GM12878 (cell line): Measurements from ENCODE around the gene HNRNPM. TPM values are rescaled to one million over a fixed set of nuclear protein-coding genes. Genes with fewer than 3 reads are reported as not detected.

Source experiments
- ATAC-seq: fragments of 200-7000 bp; cut with Tn5 transposase; 3 replicates; pipeline ENCODE4 v1.9.1; 2020; ENCODE audit warnings: mild to moderate bottlenecking, moderate library complexity
- BruUV-seq: library from RNA; stranded (reverse); fragments of 400-500 nt; replicated peaks from 2 replicates; lab custom pipeline; 2021; lab: Mats Ljungman, UMichigan
- CTCF ChIA-PET: fragments of 300-600 bp; sonication (Branson Sonifier 250); formaldehyde crosslinking; extraction: SDS; loops from one replicate; lab custom pipeline; 2021; ENCODE audit warnings: inconsistent platforms; lab: Yijun Ruan, JAX
- POLR2A ChIA-PET: fragments of 350-600 bp; formaldehyde crosslinking; extraction: SDS; loops from one replicate; lab custom pipeline; 2021; ENCODE audit warnings: inconsistent platforms; lab: Charles Lee
- RAD21 ChIA-PET: fragments of 300-600 bp; sonication (Branson Sonifier 250); formaldehyde crosslinking; loops from one replicate; lab custom pipeline; 2023; ENCODE audit warnings: antibody characterized with exemption; ENCODE audit not compliant: unreplicated experiment; lab: Charles Lee
- SMC1A ChIA-PET: fragments of 300-600 bp; sonication (Branson Sonifier 250); formaldehyde crosslinking; loops from one replicate; lab custom pipeline; 2023; ENCODE audit not compliant: unreplicated experiment, uncharacterized antibody; lab: Charles Lee
- DNase-seq: peaks from one replicate; pipeline ENCODE4 v3.0.0-alpha.2; 2011; ENCODE audit warnings: low read depth, low spot score
- FAIRE-seq: peaks from 3 replicates; lab custom pipeline; 2011; peaks lifted over from hg19 to GRCh38; lab: Jason Lieb, UNC
- H2AFZ ChIP-seq: 2 replicates; pipeline ENCODE4 v1.6.0; 2011; ENCODE audit warnings: low read depth, low read length, control low read depth; ENCODE audit not compliant: control insufficient read depth
- H3K27ac ChIP-seq: 2 replicates; pipeline ENCODE4 v1.5.1; 2011; ENCODE audit warnings: control low read depth; ENCODE audit not compliant: control insufficient read depth, insufficient read depth
- H3K27me3 ChIP-seq, 2 experiments: replicated peaks in 1 of 2; 2 replicates each; pipeline versions ENCODE4 v1.6.0 to v1.6.1; 2011; ENCODE audit warnings: low read length in 1 of 2; ENCODE audit not compliant: control insufficient read depth in 2 of 2, insufficient read depth in 2 of 2
- H3K36me3 ChIP-seq, 2 experiments: 2 replicates each; pipeline ENCODE4 v1.5.1; 2011; ENCODE audit warnings: low read length in 1 of 2; ENCODE audit not compliant: control insufficient read depth in 2 of 2, insufficient read depth in 2 of 2
- H3K4me1 ChIP-seq: 2 replicates; pipeline ENCODE4 v1.6.1; 2011; ENCODE audit warnings: mild to moderate bottlenecking, low read length, moderate library complexity, mixed read lengths; ENCODE audit not compliant: control insufficient read depth, insufficient read depth
- H3K4me2 ChIP-seq: 2 replicates; pipeline ENCODE4 v1.6.0; 2011; ENCODE audit warnings: control low read depth; ENCODE audit not compliant: control insufficient read depth, insufficient read depth
- H3K4me3 ChIP-seq: fragments of 200-600 bp; sonication (generic); 2 replicates; pipeline ENCODE4 v1.5.1; 2016
- H3K79me2 ChIP-seq: 2 replicates; pipeline ENCODE4 v1.6.0; 2011; ENCODE audit warnings: low read length; ENCODE audit not compliant: control insufficient read depth, insufficient read depth
- H3K9ac ChIP-seq: 2 replicates; pipeline ENCODE4 v1.8.0; 2011; ENCODE audit warnings: low read length, control low read depth, mixed read lengths; ENCODE audit not compliant: control insufficient read depth, insufficient read depth
- H3K9me3 ChIP-seq: replicated peaks from 3 replicates; pipeline ENCODE4 v1.5.1; 2011; ENCODE audit warnings: mild to moderate bottlenecking, low read length; ENCODE audit not compliant: control insufficient read depth, insufficient read depth
- H4K20me1 ChIP-seq: 2 replicates; pipeline ENCODE4 v1.6.0; 2011; ENCODE audit not compliant: control insufficient read depth, insufficient read depth
- ASH2L ChIP-seq: fragments of 300-600, 200-600 bp; sonication (generic); IDR thresholded peaks from 2 replicates; pipeline ENCODE4 v1.6.1; 2017; ENCODE audit warnings: low read depth, mild to moderate bottlenecking, borderline replicate concordance
- BRCA1 ChIP-seq: IDR thresholded peaks from 2 replicates; pipeline ENCODE4 v1.6.1; 2011; ENCODE audit warnings: low read depth, low read length, improper control_type of control experiment
- KDM1A ChIP-seq: fragments of 200-600 bp; sonication (generic); IDR thresholded peaks from 2 replicates; pipeline ENCODE4 v1.6.1; 2016; ENCODE audit warnings: borderline replicate concordance
- LARP7 ChIP-seq: fragments of 450-650 bp; IDR thresholded peaks from 2 replicates; pipeline ENCODE4 v1.6.1; 2017; ENCODE audit warnings: mild to moderate bottlenecking
- MXI1 ChIP-seq: fragments of 150-350 bp; IDR thresholded peaks from 2 replicates; pipeline ENCODE4 v1.6.1; 2011; ENCODE audit warnings: low read depth, mild to moderate bottlenecking, inconsistent platforms, low read length, improper control_type of control experiment
- NFIC ChIP-seq: IDR thresholded peaks from 2 replicates; pipeline ENCODE4 v1.6.1; 2012; ENCODE audit warnings: low read depth, mild to moderate bottlenecking, inconsistent platforms, low read length, moderate library complexity
- POLR2AphosphoS2 ChIP-seq: IDR thresholded peaks from 2 replicates; pipeline ENCODE4 v1.6.1; 2011; ENCODE audit warnings: low read depth, mild to moderate bottlenecking, low read length, improper control_type of control experiment, moderate library complexity
- RAD51 ChIP-seq: fragments of 450-650 bp; IDR thresholded peaks from 2 replicates; pipeline ENCODE4 v1.6.1; 2016; ENCODE audit warnings: moderate library complexity, mild to moderate bottlenecking, inconsistent platforms
- SIN3A ChIP-seq: IDR thresholded peaks from 2 replicates; pipeline ENCODE4 v1.6.1; 2012; ENCODE audit warnings: low read depth, low read length, improper control_type of control experiment
- SPI1 ChIP-seq: IDR thresholded peaks from 2 replicates; pipeline ENCODE4 v1.6.1; 2011; ENCODE audit warnings: low read depth, mild to moderate bottlenecking, low read length, moderate library complexity, borderline replicate concordance; ENCODE audit not compliant: insufficient read depth
- STAT3 ChIP-seq: IDR thresholded peaks from 2 replicates; pipeline ENCODE4 v1.6.1; 2011; ENCODE audit warnings: low read depth, low read length, improper control_type of control experiment
- TARDBP ChIP-seq: IDR thresholded peaks from 2 replicates; pipeline ENCODE4 v1.6.1; 2016; ENCODE audit warnings: borderline replicate concordance
- ZNF207 ChIP-seq: fragments of 450-650 bp; IDR thresholded peaks from 2 replicates; pipeline ENCODE4 v1.6.1; 2014; ENCODE audit warnings: antibody characterized with exemption, mild to moderate bottlenecking, borderline replicate concordance
- ZNF384 ChIP-seq: IDR thresholded peaks from 2 replicates; pipeline ENCODE4 v1.6.1; 2012; ENCODE audit warnings: low read depth, mild to moderate bottlenecking, low read length, improper control_type of control experiment, borderline replicate concordance
- WGBS: methylation state at CpG from one replicate; pipeline ENCODE4 v1.1.6; 2016; ENCODE audit warnings: low lambda C conversion rate; ENCODE audit not compliant: insufficient replicate concordance, insufficient coverage; ENCODE audit errors: missing lambda C conversion rate; 5-methylcytosine and 5-hydroxymethylcytosine counted together
- in situ Hi-C: fragments of 300-500 bp; cut with MboI; formaldehyde crosslinking; loops from 9 replicates; pipeline ENCODE4 v1.14.3; 2018; ENCODE audit warnings: mixed read lengths
- intact Hi-C: fragments of 100-400 bp; cut with micrococcal nuclease; formaldehyde crosslinking; loops from one replicate; pipeline ENCODE4 v1.14.2; 2022; ENCODE audit not compliant: unreplicated experiment
- polyA plus RNA-seq, 11 experiments: library from polyadenylated mRNA; depleted of rRNA in 4 of 11; unstranded in 6 of 11; stranded (reverse) in 5 of 11; fragments of >200 nt; fragmentation: Nextera tagmentation in 4 of 11; fragmentation: Illumina TruSeq in 1 of 11; extraction: Ambion mirVana in 4 of 11; extraction: Trizol in 1 of 11; gene quantifications; 1 replicate in 1 of 11; 2 replicates in 10 of 11; pipeline versions ENCODE4 v1.2.1 to v1.2.3, GENCODE V29; 2011 to 2016; ENCODE audit warnings: inconsistent platforms in 2 of 11, missing spikeins in 2 of 11, low read depth in 1 of 11
- total RNA-seq, 4 experiments: library from RNA; depleted of rRNA in 3 of 4; stranded (reverse); fragments of >200 nt in 3 of 4; fragmentation: Illumina TruSeq in 1 of 4; extraction: Trizol in 1 of 4; gene quantifications; 2 replicates each; pipeline versions ENCODE4 v1.2.1 to v1.2.3, GENCODE V29; 2013 to 2021
- TF ChIP-seq, protein P1 (sequence below): IDR thresholded peaks from 2 replicates; pipeline ENCODE4 v1.6.1; 2012; ENCODE audit warnings: low read length, inconsistent platforms
- TF ChIP-seq, protein P2 (sequence below): fragments of 450-650 bp; IDR thresholded peaks from 2 replicates; pipeline ENCODE4 v1.6.1; 2017; ENCODE audit warnings: low read depth, mild to moderate bottlenecking, moderate library complexity
- TF ChIP-seq, protein P3 (sequence below): IDR thresholded peaks from 2 replicates; pipeline ENCODE4 v1.6.1; 2011; ENCODE audit warnings: low read depth, mild to moderate bottlenecking, low read length, moderate library complexity, borderline replicate concordance; ENCODE audit errors: extremely low read depth
- TF ChIP-seq, protein P4 (sequence below): fragments of 450-650 bp; formaldehyde crosslinking; IDR thresholded peaks from 2 replicates; pipeline ENCODE4 v1.4.0; 2020; ENCODE audit warnings: mild to moderate bottlenecking, moderate library complexity

Gene HNRNPM
- total and polyA plus RNA-seq, 10 of the 15 experiments (the other 5 are each of a cell fraction or from before 2014, with no cell fraction given) = 14.3 to 415 (median 198) TPM

DNA sequence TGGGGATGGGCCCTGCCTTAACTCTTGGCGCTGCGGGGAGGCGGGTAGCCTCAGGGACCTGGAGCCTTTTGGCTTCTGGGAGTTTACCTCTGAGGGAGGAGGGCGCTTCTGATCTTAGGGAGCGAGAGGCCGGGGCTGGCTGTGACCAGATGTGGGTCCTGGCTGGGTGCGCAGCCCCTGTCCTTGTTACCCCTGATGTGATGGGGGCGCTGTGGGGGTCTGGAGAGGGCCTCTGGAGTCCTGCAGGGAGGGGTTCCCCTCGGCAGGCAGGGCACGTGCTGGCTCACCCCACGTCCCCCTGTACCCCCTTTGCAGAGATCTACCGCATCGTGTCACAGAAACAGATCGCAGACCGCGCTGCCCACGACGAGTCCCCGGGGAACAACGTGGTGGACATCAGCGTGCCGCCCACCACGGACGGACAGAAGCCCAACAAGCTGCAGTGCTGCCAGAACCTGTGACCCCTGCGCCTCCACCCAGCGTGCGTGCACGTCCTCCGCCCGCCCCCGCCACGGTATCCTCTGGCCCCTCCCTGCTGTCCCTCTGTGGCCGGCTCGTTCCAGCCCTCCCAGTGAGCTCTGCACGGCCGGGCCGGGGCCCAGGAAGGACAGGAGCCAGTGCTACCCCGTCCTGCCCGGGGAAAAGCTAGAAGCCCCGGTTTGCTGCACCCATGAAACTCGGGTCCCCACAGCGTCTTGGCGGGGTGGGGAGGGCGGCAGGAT lies 41.5 kb upstream of the HNRNPM start:
- in situ Hi-C loops (no loop called here), intact Hi-C loops (no loop called here)
- Histone ChIP-seq H4K20me1 (no peaks in the 10 kb centered on the region), H3K27me3 (no peaks in the 10 kb centered on the region), H3K27ac (no peak overlapping the region), H3K9me3 (no peaks in the 10 kb centered on the region), H3K36me3 (peaks cover 3 to 30% of the 10 kb centered on the region in 2 experiments; a peak in 2 of 4 replicates), H3K4me2 (no peak overlapping the region), H3K4me1 (no peaks in the 10 kb centered on the region), H2AFZ (no peak overlapping the region), H3K4me3 (no peak overlapping the region), H3K79me2 (no peaks in the 10 kb centered on the region; the same call in none of the 2 replicates), H3K9ac (no peak overlapping the region)
- no TSS peak for BruUV-seq
- FAIRE-seq = no peak
- ChIA-PET CTCF (no interaction called here), POLR2A (no interaction called here), SMC1A (interaction anchor here (1.1 kb wide), 1 partner anchor 46 kb away, joined by 3 read pairs; no protein-coding TSS in a partner anchor), RAD21 (no interaction called here)
- ATAC-seq = no peak
- WGBS = 96% methylated on average over 39 of the region's 44 CpGs
- DNase-seq = no peak
- TF ChIP-seq STAT3 (no peak), POLR2AphosphoS2 (no peak), RAD51 (no peak), ASH2L (no peak), TARDBP (no peak), SPI1 (no peak), LARP7 (no peak), MXI1 (no peak), SIN3A (no peak), BRCA1 (no peak), NFIC (no peak), ZNF207 (no peak), KDM1A (no peak), ZNF384 (no peak)
- TF ChIP-seq, protein P1, sequence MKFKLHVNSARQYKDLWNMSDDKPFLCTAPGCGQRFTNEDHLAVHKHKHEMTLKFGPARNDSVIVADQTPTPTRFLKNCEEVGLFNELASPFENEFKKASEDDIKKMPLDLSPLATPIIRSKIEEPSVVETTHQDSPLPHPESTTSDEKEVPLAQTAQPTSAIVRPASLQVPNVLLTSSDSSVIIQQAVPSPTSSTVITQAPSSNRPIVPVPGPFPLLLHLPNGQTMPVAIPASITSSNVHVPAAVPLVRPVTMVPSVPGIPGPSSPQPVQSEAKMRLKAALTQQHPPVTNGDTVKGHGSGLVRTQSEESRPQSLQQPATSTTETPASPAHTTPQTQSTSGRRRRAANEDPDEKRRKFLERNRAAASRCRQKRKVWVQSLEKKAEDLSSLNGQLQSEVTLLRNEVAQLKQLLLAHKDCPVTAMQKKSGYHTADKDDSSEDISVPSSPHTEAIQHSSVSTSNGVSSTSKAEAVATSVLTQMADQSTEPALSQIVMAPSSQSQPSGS = no peak
- TF ChIP-seq, protein P2, sequence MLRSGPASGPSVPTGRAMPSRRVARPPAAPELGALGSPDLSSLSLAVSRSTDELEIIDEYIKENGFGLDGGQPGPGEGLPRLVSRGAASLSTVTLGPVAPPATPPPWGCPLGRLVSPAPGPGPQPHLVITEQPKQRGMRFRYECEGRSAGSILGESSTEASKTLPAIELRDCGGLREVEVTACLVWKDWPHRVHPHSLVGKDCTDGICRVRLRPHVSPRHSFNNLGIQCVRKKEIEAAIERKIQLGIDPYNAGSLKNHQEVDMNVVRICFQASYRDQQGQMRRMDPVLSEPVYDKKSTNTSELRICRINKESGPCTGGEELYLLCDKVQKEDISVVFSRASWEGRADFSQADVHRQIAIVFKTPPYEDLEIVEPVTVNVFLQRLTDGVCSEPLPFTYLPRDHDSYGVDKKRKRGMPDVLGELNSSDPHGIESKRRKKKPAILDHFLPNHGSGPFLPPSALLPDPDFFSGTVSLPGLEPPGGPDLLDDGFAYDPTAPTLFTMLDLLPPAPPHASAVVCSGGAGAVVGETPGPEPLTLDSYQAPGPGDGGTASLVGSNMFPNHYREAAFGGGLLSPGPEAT = no peak
- TF ChIP-seq, protein P3, sequence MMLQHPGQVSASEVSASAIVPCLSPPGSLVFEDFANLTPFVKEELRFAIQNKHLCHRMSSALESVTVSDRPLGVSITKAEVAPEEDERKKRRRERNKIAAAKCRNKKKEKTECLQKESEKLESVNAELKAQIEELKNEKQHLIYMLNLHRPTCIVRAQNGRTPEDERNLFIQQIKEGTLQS = no peak
- TF ChIP-seq, protein P4, sequence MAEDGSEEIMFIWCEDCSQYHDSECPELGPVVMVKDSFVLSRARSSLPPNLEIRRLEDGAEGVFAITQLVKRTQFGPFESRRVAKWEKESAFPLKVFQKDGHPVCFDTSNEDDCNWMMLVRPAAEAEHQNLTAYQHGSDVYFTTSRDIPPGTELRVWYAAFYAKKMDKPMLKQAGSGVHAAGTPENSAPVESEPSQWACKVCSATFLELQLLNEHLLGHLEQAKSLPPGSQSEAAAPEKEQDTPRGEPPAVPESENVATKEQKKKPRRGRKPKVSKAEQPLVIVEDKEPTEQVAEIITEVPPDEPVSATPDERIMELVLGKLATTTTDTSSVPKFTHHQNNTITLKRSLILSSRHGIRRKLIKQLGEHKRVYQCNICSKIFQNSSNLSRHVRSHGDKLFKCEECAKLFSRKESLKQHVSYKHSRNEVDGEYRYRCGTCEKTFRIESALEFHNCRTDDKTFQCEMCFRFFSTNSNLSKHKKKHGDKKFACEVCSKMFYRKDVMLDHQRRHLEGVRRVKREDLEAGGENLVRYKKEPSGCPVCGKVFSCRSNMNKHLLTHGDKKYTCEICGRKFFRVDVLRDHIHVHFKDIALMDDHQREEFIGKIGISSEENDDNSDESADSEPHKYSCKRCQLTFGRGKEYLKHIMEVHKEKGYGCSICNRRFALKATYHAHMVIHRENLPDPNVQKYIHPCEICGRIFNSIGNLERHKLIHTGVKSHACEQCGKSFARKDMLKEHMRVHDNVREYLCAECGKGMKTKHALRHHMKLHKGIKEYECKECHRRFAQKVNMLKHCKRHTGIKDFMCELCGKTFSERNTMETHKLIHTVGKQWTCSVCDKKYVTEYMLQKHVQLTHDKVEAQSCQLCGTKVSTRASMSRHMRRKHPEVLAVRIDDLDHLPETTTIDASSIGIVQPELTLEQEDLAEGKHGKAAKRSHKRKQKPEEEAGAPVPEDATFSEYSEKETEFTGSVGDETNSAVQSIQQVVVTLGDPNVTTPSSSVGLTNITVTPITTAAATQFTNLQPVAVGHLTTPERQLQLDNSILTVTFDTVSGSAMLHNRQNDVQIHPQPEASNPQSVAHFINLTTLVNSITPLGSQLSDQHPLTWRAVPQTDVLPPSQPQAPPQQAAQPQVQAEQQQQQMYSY (CRISPR knock-in tag) = no peak
